ENCODE data around the gene PPARG. TPM values are rescaled to one million over a fixed set of nuclear protein-coding genes. Genes with fewer than 3 reads are reported as not detected.
"Not testable (repeated sequence)": the region's sequence is repeated elsewhere in the genome, so short reads cannot be mapped to it uniquely, and the experiment has no call there.

PPARG gene
- total RNA-seq, 2 donors from 2014 or later: 5.6 TPM; not detected in 1

DNA sequence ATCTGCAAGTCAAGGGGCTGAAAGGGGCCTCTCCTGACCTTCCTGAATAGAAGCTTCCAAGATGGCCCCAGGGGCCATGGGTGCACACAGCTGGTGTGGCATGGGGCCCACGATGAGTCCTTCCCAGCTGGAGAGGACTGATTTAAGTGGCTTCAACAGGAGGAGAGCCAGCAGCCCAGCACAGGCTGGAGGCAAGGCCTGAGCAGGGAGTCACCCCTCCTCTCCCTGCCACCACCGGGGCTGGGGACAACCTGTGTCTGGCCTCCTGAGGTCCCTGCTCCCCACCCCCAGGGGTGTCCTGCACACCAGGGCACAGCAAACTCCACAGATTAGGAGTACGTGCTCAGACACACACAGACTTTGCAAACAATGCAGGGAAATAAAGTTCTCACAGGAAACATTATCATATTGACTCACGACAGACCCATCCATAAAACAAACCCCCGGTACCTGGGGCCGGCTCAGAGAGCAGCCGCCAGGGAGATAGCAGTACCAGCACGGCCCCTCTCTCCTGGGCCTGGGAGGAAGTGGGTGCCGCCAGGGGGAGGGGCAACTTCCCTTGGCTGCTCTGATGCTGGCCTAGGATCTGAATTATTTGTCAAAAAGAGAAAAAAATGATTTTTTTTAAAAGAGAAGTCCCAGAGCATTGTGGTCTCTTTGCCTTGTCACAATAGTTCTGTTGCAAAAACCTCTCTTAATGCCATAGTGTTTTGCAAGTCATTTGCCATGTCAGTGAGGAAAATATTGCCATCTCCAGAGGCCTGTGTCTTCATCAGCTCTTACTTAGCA is 173.5 kb downstream of the PPARG start:
- no peak overlapping the region for H3K27ac Mint-ChIP-seq
- no peaks in the 10 kb centered on the region for H3K9me3 Mint-ChIP-seq
- ATAC-seq (peak; percentile 41 to 46), DNase-seq (ENCODE audit: low spot score) (peak; percentile 56)
- no peaks in the 10 kb centered on the region for H3K36me3 Mint-ChIP-seq
- H3K4me3 Mint-ChIP-seq: peak overlapping the region; percentile 13
- peaks cover 0 to 7% of the 10 kb centered on the region in 2 donors for H3K27me3 Mint-ChIP-seq
- no peaks in the 10 kb centered on the region for H3K4me1 Mint-ChIP-seq (ENCODE audit: low read depth in 2 of 2)

DNA sequence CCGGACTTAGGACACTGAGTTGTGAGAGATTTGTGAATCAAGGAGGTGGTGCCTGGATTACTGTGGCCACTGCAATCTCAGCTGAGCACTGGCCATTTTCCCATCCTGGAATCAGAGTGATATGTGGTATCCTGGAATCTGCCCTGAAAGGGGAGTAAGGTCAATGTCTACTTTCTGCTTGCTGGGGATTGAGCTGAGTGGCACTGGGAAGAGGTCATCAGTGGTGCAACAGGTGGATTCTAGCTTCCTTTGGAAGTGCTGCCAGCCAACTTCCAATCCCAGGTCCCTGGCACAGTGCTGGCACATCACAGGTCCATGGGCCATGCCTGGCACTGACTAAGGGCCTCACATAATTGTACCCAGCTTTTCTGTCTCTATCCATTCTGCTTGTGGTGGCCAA is 174.8 kb downstream of the PPARG start:
- DNase-seq (ENCODE audit: low spot score) (no peak), ATAC-seq (no peak)
- Mint-ChIP-seq H3K4me1 (ENCODE audit: low read depth in 2 of 2) (no peaks in the 10 kb centered on the region), H3K9me3 (no peaks in the 10 kb centered on the region), H3K36me3 (no peaks in the 10 kb centered on the region), H3K27me3 (peaks cover 0 to 8% of the 10 kb centered on the region in 2 donors), H3K27ac (no peak overlapping the region), H3K4me3 (no peak overlapping the region)

- H3K4me3 Mint-ChIP-seq: no peak overlapping the region
- H3K27ac Mint-ChIP-seq: no peak overlapping the region
- H3K27me3 Mint-ChIP-seq: peaks cover 0 to 8% of the 10 kb centered on the region in 2 donors
- no peaks in the 10 kb centered on the region for H3K4me1 Mint-ChIP-seq (ENCODE audit: low read depth in 2 of 2)
- H3K36me3 Mint-ChIP-seq: no peaks in the 10 kb centered on the region
- no peak for DNase-seq (ENCODE audit: low spot score)
- ATAC-seq: no peak
- H3K9me3 Mint-ChIP-seq: no peaks in the 10 kb centered on the region
Measured at GRCh38 chr3:12464181-12464580, 175.3 kb downstream of the PPARG start.

GRCh38 chr3:12465151-12465835 is 176.4 kb downstream of the PPARG start:
- DNase-seq (ENCODE audit: low spot score): no peak
- no peak for ATAC-seq
- no peak overlapping the region for H3K27ac Mint-ChIP-seq

DNA sequence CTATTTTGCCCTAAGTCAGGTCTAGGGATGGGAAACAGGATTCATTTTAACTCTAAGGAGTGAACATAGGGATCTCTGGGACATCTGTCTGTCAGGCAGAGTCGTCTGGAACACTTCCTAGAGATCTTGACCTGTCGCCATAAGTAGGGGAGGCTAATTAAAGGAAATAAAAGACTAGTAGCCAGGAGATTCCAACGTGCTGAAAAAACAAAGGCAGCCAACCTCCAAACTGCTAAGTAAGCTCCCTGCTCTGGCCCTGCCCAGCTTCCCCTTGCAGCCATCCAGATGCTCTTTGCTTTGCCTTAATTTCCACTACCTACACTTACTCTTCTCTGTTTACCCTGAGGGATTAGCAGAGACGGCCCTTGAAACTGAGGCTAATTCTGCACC is 177.0 kb downstream of the PPARG start:
- H3K9me3 Mint-ChIP-seq: no peaks in the 10 kb centered on the region
- H3K27ac Mint-ChIP-seq: no peak overlapping the region
- no peaks in the 10 kb centered on the region for H3K36me3 Mint-ChIP-seq
- H3K4me1 Mint-ChIP-seq (ENCODE audit: low read depth in 2 of 2): peaks cover 0 to 3% of the 10 kb centered on the region in 2 donors
- DNase-seq (ENCODE audit: low spot score): no peak
- no peak for ATAC-seq
- H3K27me3 Mint-ChIP-seq: peaks cover 0 to 8% of the 10 kb centered on the region in 2 donors
- no peak overlapping the region for H3K4me3 Mint-ChIP-seq

More at GRCh38 chr3:12465151-12465835, 176.4 kb downstream of the PPARG start:
- no peak overlapping the region for H3K4me3 Mint-ChIP-seq
- no peaks in the 10 kb centered on the region for H3K36me3 Mint-ChIP-seq
- no peaks in the 10 kb centered on the region for H3K9me3 Mint-ChIP-seq
- no peaks in the 10 kb centered on the region for H3K4me1 Mint-ChIP-seq (ENCODE audit: low read depth in 2 of 2)
- peaks cover 0 to 8% of the 10 kb centered on the region in 2 donors for H3K27me3 Mint-ChIP-seq

GRCh38 chr3:12467746-12468145 is 178.9 kb downstream of the PPARG start:
- H3K36me3 Mint-ChIP-seq: no peaks in the 10 kb centered on the region
- H3K27ac Mint-ChIP-seq: no peak overlapping the region
- DNase-seq (ENCODE audit: low spot score) (no peak), ATAC-seq (no peak)
- H3K4me3 Mint-ChIP-seq: no peak overlapping the region
- peaks cover 0 to 6% of the 10 kb centered on the region in 2 donors for H3K27me3 Mint-ChIP-seq
- H3K4me1 Mint-ChIP-seq (ENCODE audit: low read depth in 2 of 2): peaks cover 0 to 17% of the 10 kb centered on the region in 2 donors
- no peaks in the 10 kb centered on the region for H3K9me3 Mint-ChIP-seq

GRCh38 chr3:12468276-12468675 is 179.4 kb downstream of the PPARG start:
- H3K27ac Mint-ChIP-seq: peak overlapping the region in 1 of 2 donors; percentile 37
- no peak for DNase-seq (ENCODE audit: low spot score)

GRCh38 chr3:12468757-12469156 is 179.9 kb downstream of the PPARG start:
- no peak for ATAC-seq
- H3K36me3 Mint-ChIP-seq: no peaks in the 10 kb centered on the region
- peaks cover 0 to 24% of the 10 kb centered on the region in 2 donors for H3K4me1 Mint-ChIP-seq (ENCODE audit: low read depth in 2 of 2)
- H3K4me3 Mint-ChIP-seq: no peak overlapping the region
- DNase-seq (ENCODE audit: low spot score): no peak
- peaks cover 0 to 6% of the 10 kb centered on the region in 2 donors for H3K27me3 Mint-ChIP-seq
- H3K27ac Mint-ChIP-seq: peak overlapping the region in 1 of 2 donors; percentile 37
- H3K9me3 Mint-ChIP-seq: no peaks in the 10 kb centered on the region

More at GRCh38 chr3:12468276-12468675, 179.4 kb downstream of the PPARG start:
- Mint-ChIP-seq H3K9me3 (no peaks in the 10 kb centered on the region), H3K4me1 (ENCODE audit: low read depth in 2 of 2) (peaks cover 0 to 20% of the 10 kb centered on the region in 2 donors), H3K36me3 (no peaks in the 10 kb centered on the region), H3K4me3 (no peak overlapping the region), H3K27me3 (peaks cover 0 to 6% of the 10 kb centered on the region in 2 donors)
- ATAC-seq: peak in 1 of 2 donors; percentile 48

DNA sequence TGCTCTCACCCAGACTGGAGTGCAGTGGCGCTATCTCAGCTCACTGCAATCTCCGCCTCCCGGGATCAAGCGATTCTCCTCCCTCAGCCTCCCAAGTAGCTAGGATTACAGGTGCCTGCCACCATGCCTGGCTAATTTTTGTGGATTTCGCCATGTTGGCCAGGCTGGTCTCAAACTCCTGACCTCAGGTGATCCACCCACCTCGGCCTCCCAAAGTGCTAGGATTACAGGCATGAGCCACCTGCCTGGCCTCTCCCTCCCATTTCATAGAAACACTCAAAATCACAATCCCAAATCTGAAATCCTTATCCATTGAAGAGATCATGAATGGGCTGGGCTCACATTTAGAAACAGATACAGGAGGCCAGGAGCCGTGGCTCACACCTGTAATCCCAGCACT is 180.4 kb downstream of the PPARG start:
- not testable (repeated sequence) for H3K36me3 Mint-ChIP-seq; DNase-seq (ENCODE audit: low spot score); ATAC-seq; H3K27me3 Mint-ChIP-seq; H3K27ac Mint-ChIP-seq; H3K4me3 Mint-ChIP-seq; H3K9me3 Mint-ChIP-seq
- H3K4me1 Mint-ChIP-seq (ENCODE audit: low read depth in 2 of 2): peaks cover 0 to 24% of the 10 kb centered on the region in 2 donors

- Mint-ChIP-seq H3K4me1 (ENCODE audit: low read depth in 2 of 2) (peaks cover 0 to 24% of the 10 kb centered on the region in 2 donors), H3K36me3 (no peaks in the 10 kb centered on the region), H3K9me3 (no peaks in the 10 kb centered on the region), H3K27ac (no peak overlapping the region), H3K27me3 (peaks cover 0 to 6% of the 10 kb centered on the region in 2 donors), H3K4me3 (no peak overlapping the region)
- no peak for DNase-seq (ENCODE audit: low spot score)
- ATAC-seq: no peak
Measured at GRCh38 chr3:12470111-12470510, 181.2 kb downstream of the PPARG start.

DNA sequence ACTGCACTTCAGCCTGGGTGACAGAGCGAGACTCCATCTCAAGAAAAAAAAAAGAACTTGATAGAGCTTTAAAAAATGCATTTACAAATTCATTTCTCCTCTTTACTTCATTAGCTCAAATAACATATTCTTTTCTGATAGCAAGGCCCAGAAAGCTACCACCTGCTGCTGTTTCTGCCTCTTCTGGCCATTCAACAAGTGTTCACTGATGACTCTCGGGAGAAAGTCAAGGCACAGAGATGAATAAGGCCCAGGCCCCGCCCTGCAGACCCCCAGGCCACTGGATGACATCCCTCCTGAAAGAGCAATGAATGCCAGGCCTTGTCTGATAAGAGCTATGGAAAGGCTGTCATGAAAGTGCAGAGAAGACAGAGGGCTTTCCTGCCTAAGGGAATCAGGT is 181.8 kb downstream of the PPARG start:
- H3K27ac Mint-ChIP-seq: peak overlapping the region in 1 of 2 donors; percentile 81
- H3K36me3 Mint-ChIP-seq: no peaks in the 10 kb centered on the region
- peaks cover 0 to 6% of the 10 kb centered on the region in 2 donors for H3K27me3 Mint-ChIP-seq
- DNase-seq (ENCODE audit: low spot score) (no peak), ATAC-seq (no peak)
- no peaks in the 10 kb centered on the region for H3K9me3 Mint-ChIP-seq
- H3K4me3 Mint-ChIP-seq: peak overlapping the region; percentile 48
- H3K4me1 Mint-ChIP-seq (ENCODE audit: low read depth in 2 of 2): peaks cover 0 to 24% of the 10 kb centered on the region in 2 donors

DNA sequence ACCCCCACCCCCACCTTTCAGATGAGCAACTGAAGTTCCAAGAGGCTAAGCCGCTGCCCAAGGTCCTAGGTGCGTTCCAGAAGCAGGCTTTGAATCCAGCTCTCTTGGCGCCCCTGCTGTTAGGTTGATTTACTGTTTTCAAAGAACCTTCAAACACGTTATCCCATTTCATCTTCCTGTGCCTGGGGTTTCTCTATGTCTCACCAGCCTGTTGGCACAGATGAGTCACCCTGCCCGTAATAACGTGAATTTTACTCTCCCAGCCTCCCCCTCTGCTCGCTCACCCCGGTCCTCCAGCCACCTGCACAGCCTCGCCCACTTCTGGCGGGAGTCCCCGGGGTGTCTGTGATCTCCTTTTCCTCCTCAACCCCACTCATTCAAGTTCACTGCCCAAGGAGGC is 182.4 kb downstream of the PPARG start:
- DNase-seq (ENCODE audit: low spot score) (no peak), ATAC-seq (peak in 1 of 2 donors; percentile 85)
- Mint-ChIP-seq H3K27ac (peak overlapping the region in 1 of 2 donors; percentile 81), H3K4me3 (peak overlapping the region; percentile 48), H3K36me3 (no peaks in the 10 kb centered on the region), H3K4me1 (ENCODE audit: low read depth in 2 of 2) (peaks cover 0 to 24% of the 10 kb centered on the region in 2 donors), H3K27me3 (peaks cover 0 to 6% of the 10 kb centered on the region in 2 donors), H3K9me3 (no peaks in the 10 kb centered on the region)

- Mint-ChIP-seq H3K4me1 (ENCODE audit: low read depth in 2 of 2) (peaks cover 0 to 24% of the 10 kb centered on the region in 2 donors), H3K27ac (peak overlapping the region in 1 of 2 donors; percentile 81), H3K27me3 (peaks cover 0 to 6% of the 10 kb centered on the region in 2 donors), H3K9me3 (no peaks in the 10 kb centered on the region), H3K4me3 (peak overlapping the region; percentile 51), H3K36me3 (no peaks in the 10 kb centered on the region)
- DNase-seq (ENCODE audit: low spot score): no peak
- no peak for ATAC-seq
Measured at GRCh38 chr3:12472000-12472610, 183.2 kb downstream of the PPARG start.
